Fibroblast of lung (primary cell): ENCODE data around the gene SH3RF1.
"Not testable (repeated sequence)": the region's sequence is repeated elsewhere in the genome, so short reads cannot be mapped to it uniquely, and the experiment has no call there.

ENCODE experiments used
- CTCF ChIP-seq, 2 donors: IDR thresholded peaks in 1 of 2; conservative IDR thresholded peaks in 1 of 2; 1 replicate in 1 of 2; 2 replicates in 1 of 2; pipeline ENCODE4 v1.5.1; 2011 to 2012; ENCODE audit warnings: low read length in 2 of 2, control low read depth in 1 of 2, inconsistent platforms in 1 of 2, low read depth in 1 of 2, mild to moderate bottlenecking in 1 of 2
- EZH2 ChIP-seq: IDR thresholded peaks from 2 replicates; pipeline ENCODE4 v1.5.1; 2012; ENCODE audit warnings: low read length, control low read depth, mild to moderate bottlenecking; ENCODE audit errors: missing control alignments

GRCh38 chr4:169178092-169178491, 92.7 kb downstream of the SH3RF1 start:
- not testable (repeated sequence) for TF ChIP-seq CTCF (conservative IDR thresholded peaks at IDR 0.05 in 1 of 2, IDR thresholded peaks at IDR 0.05 in 1 of 2; ENCODE audit: low read depth in 1 of 2, low read length in 2 of 2); EZH2
